Activated CD4-positive, alpha-beta T cell treated with anti-CD3 and anti-CD28 coated beads, Interleukin-2, Interleukin-6, amounts not matched to agents 100 ng/mL and 50 ng/mL, durations not matched to agents 16 hours and 8 hours (primary cell): Measurements from ENCODE around the gene RADIL.
"Not testable (repeated sequence)": the region's sequence is repeated elsewhere in the genome, so short reads cannot be mapped to it uniquely, and the experiment has no call there.

Experiments
- DNase-seq: peaks from one replicate; pipeline ENCODE4 v3.0.0-alpha.2; 2020

Gene RADIL

GRCh38 chr7:4883372-4884144, at the start of gene RADIL:
Gene RADIL, minus strand, starts transcription at chr7:4883716. Its CDS starts 5,577 bp downstream, at chr7:4878139.
- DNase-seq: peak; percentile 94

GRCh38 chr7:4931943-4932342, 48.4 kb upstream of the RADIL start:
- no peak for DNase-seq

GRCh38 chr7:4929005-4929404, 45.5 kb upstream of the RADIL start:
- DNase-seq: no peak

GRCh38 chr7:4928445-4928844, 44.9 kb upstream of the RADIL start:
- DNase-seq: no peak

GRCh38 chr7:4919969-4920766, 36.7 kb upstream of the RADIL start:
- no peak for DNase-seq

- DNase-seq: no peak
These were observed 32.6 kb upstream of the RADIL start for GRCh38 chr7:4916113-4916512.

- DNase-seq: no peak
These were observed 27.8 kb upstream of the RADIL start for GRCh38 chr7:4911111-4911828.

GRCh38 chr7:4906682-4907081, 23.2 kb upstream of the RADIL start:
- no peak for DNase-seq

GRCh38 chr7:4905171-4905570, 21.7 kb upstream of the RADIL start:
- DNase-seq: no peak

GRCh38 chr7:4904346-4904745, 20.8 kb upstream of the RADIL start:
- DNase-seq: no peak

GRCh38 chr7:4895766-4896165, 12.2 kb upstream of the RADIL start:
- no peak for DNase-seq

GRCh38 chr7:4894482-4894881, 11.0 kb upstream of the RADIL start:
- DNase-seq: no peak

- no peak for DNase-seq
These were observed 10.5 kb upstream of the RADIL start for GRCh38 chr7:4893929-4894475.

GRCh38 chr7:4893188-4893587, 9.7 kb upstream of the RADIL start:
- DNase-seq: not testable (repeated sequence)

- not testable (repeated sequence) for DNase-seq
These were observed 8.0 kb upstream of the RADIL start for GRCh38 chr7:4891522-4891921.

GRCh38 chr7:4889682-4890081, 6.2 kb upstream of the RADIL start:
- DNase-seq: no peak

GRCh38 chr7:4888161-4888560, 4.6 kb upstream of the RADIL start:
- no peak for DNase-seq

GRCh38 chr7:4886671-4887070, 3.2 kb upstream of the RADIL start:
- no peak for DNase-seq

- no peak for DNase-seq
These were observed 1.8 kb upstream of the RADIL start for GRCh38 chr7:4885317-4885807.

GRCh38 chr7:4884164-4884563, 648 bp upstream of the RADIL start:
- DNase-seq: no peak

GRCh38 chr7:4883033-4883371, 514 bp downstream of the RADIL start:
- DNase-seq: no peak

GRCh38 chr7:4882169-4883032, 1.1 kb downstream of the RADIL start:
- no peak for DNase-seq
